Liver (tissue), 9 donors: ENCODE results near the gene CBFA2T2. TPM values are rescaled to one million over a fixed set of nuclear protein-coding genes. Genes with fewer than 3 reads are reported as not detected.
"Not testable (repeated sequence)": the region's sequence is repeated elsewhere in the genome, so short reads cannot be mapped to it uniquely, and the experiment has no call there.

Experiments used
- DNase-seq: peaks from one replicate; pipeline ENCODE4 v3.0.0-alpha.2; 2017; ENCODE audit warnings: low spot score
- H3K27ac ChIP-seq, 2 donors: one replicate each; pipeline ENCODE4 v1.7.0; 2013; ENCODE audit warnings: inconsistent platforms in 2 of 2, low read length in 2 of 2, control low read depth in 1 of 2, low read depth in 1 of 2, mild to moderate bottlenecking in 1 of 2
- H3K27me3 ChIP-seq, 4 donors: one replicate each; pipeline versions ENCODE4 v1.6.1 to v1.7.0; 2013; ENCODE audit warnings: low read length in 3 of 4, inconsistent platforms in 1 of 4, mild to moderate bottlenecking in 1 of 4, moderate library complexity in 1 of 4; ENCODE audit not compliant: control insufficient read depth in 4 of 4, insufficient read depth in 4 of 4
- H3K36me3 ChIP-seq, 4 donors: one replicate each; pipeline versions ENCODE4 v1.6.1 to v1.7.0; 2013; ENCODE audit warnings: low read length in 3 of 4, mild to moderate bottlenecking in 3 of 4, low read depth in 1 of 4, moderate library complexity in 1 of 4; ENCODE audit not compliant: control insufficient read depth in 4 of 4, insufficient read depth in 3 of 4
- H3K4me1 ChIP-seq, 4 donors: one replicate each; pipeline versions ENCODE4 v1.6.1 to v1.7.0; 2013; ENCODE audit warnings: low read length in 3 of 4, mild to moderate bottlenecking in 3 of 4, moderate library complexity in 1 of 4; ENCODE audit not compliant: control insufficient read depth in 4 of 4, insufficient read depth in 4 of 4
- H3K4me3 ChIP-seq, 3 donors: one replicate each; pipeline versions ENCODE4 v1.6.1 to v1.7.0; 2013; ENCODE audit warnings: low read length in 3 of 3, control low read depth in 1 of 3, low read depth in 1 of 3, mild to moderate bottlenecking in 1 of 3
- H3K9ac ChIP-seq, 2 donors: one replicate each; pipeline ENCODE4 v1.7.0; 2013; ENCODE audit warnings: low read length in 2 of 2, mild to moderate bottlenecking in 2 of 2, moderate library complexity in 2 of 2, control low read depth in 1 of 2, low read depth in 1 of 2
- H3K9me3 ChIP-seq, 4 donors: one replicate each; pipeline versions ENCODE4 v1.6.1 to v1.7.0; 2013; ENCODE audit warnings: low read length in 3 of 4; ENCODE audit not compliant: control insufficient read depth in 4 of 4
- ATF3 ChIP-seq: IDR thresholded peaks from 2 replicates; pipeline ENCODE4 v1.6.1; 2016; ENCODE audit warnings: antibody characterized with exemption
- EGR1 ChIP-seq, 2 donors: IDR thresholded peaks; 2 replicates each; pipeline ENCODE4 v1.6.1; 2016 to 2018; ENCODE audit warnings: antibody characterized with exemption in 2 of 2, low read depth in 2 of 2
- FOXA1 ChIP-seq: IDR thresholded peaks from 2 replicates; pipeline ENCODE4 v1.6.1; 2016; ENCODE audit warnings: antibody characterized with exemption
- FOXA2 ChIP-seq: IDR thresholded peaks from 2 replicates; pipeline ENCODE4 v1.6.1; 2016; ENCODE audit warnings: antibody characterized with exemption
- GABPA ChIP-seq, 2 donors: IDR thresholded peaks in 1 of 2; conservative IDR thresholded peaks in 1 of 2; 2 replicates each; pipeline ENCODE4 v1.6.1; 2016; ENCODE audit warnings: antibody characterized with exemption in 2 of 2, mild to moderate bottlenecking in 1 of 2, moderate library complexity in 1 of 2
- HNF4A ChIP-seq, 2 donors: conservative IDR thresholded peaks; 2 replicates each; pipeline ENCODE4 v1.6.1; 2016; ENCODE audit warnings: antibody characterized with exemption in 2 of 2, mild to moderate bottlenecking in 2 of 2
- HNF4G ChIP-seq: IDR thresholded peaks from 2 replicates; pipeline ENCODE4 v1.6.1; 2016; ENCODE audit warnings: antibody characterized with exemption
- JUND ChIP-seq, 2 donors: IDR thresholded peaks; 2 replicates each; pipeline ENCODE4 v1.6.1; 2016; ENCODE audit warnings: antibody characterized with exemption in 2 of 2
- MAX ChIP-seq: IDR thresholded peaks from 2 replicates; pipeline ENCODE4 v1.6.1; 2016; ENCODE audit warnings: antibody characterized with exemption
- NR2F2 ChIP-seq: IDR thresholded peaks from 2 replicates; pipeline ENCODE4 v1.6.1; 2016; ENCODE audit warnings: antibody characterized with exemption
- RAD21 ChIP-seq, 2 donors: IDR thresholded peaks; 2 replicates each; pipeline ENCODE4 v1.6.1; 2016; ENCODE audit warnings: antibody characterized with exemption in 2 of 2, mild to moderate bottlenecking in 2 of 2
- REST ChIP-seq: IDR thresholded peaks from 2 replicates; pipeline ENCODE4 v1.6.1; 2016; ENCODE audit warnings: antibody characterized with exemption, mild to moderate bottlenecking
- RXRA ChIP-seq, 2 donors: IDR thresholded peaks; 2 replicates each; pipeline ENCODE4 v1.6.1; 2017 to 2018; ENCODE audit warnings: antibody characterized with exemption in 2 of 2, mild to moderate bottlenecking in 1 of 2
- SP1 ChIP-seq: IDR thresholded peaks from 2 replicates; pipeline ENCODE4 v1.6.1; 2018; ENCODE audit warnings: antibody characterized with exemption, mild to moderate bottlenecking
- TAF1 ChIP-seq: conservative IDR thresholded peaks from 2 replicates; pipeline ENCODE4 v1.6.1; 2016; ENCODE audit warnings: antibody characterized with exemption, mild to moderate bottlenecking
- YY1 ChIP-seq: IDR thresholded peaks from 2 replicates; pipeline ENCODE4 v1.6.1; 2016; ENCODE audit warnings: antibody characterized with exemption, mild to moderate bottlenecking
- ZBTB33 ChIP-seq: IDR thresholded peaks from 2 replicates; pipeline ENCODE4 v1.6.1; 2016; ENCODE audit warnings: antibody characterized with exemption
- WGBS: extraction: QIAGEN DNeasy Blood & Tissue Kit; methylation state at CpG from one replicate; pipeline ENCODE4 v1.1.7; 2013; 5-methylcytosine and 5-hydroxymethylcytosine counted together
- polyA plus RNA-seq, 2 donors: library from polyadenylated mRNA; stranded (reverse) in 1 of 2; unstranded in 1 of 2; fragments of 200-250 nt in 1 of 2; fragments of >200 nt in 1 of 2; fragmentation: Nextera tagmentation in 1 of 2; extraction: Ambion mirVana in 1 of 2; gene quantifications; one replicate each; pipeline versions ENCODE4 v1.2.1 to v1.2.3, GENCODE V29; 2013 to 2015
- total RNA-seq, 2 donors: library from RNA; depleted of rRNA; stranded (reverse); fragments of >200 nt; gene quantifications; one replicate each; pipeline ENCODE4 v1.2.3, GENCODE V29; 2014
- TF ChIP-seq, protein P1 (sequence below): fragments of 150-350 bp; IDR thresholded peaks from 2 replicates; pipeline ENCODE4 v1.5.1; 2017; ENCODE audit warnings: improper control_type of control experiment, low read depth, low read length; ENCODE audit not compliant: missing input control
- donor health status: healthy.
- donor health status: healthy.
- donor health status: healthy.
- donor health status: healthy.
- donor health status: healthy.

CBFA2T2 gene
- total and polyA plus RNA-seq, 4 donors: 2.0 to 5.5 (median 5.3) TPM

DNA sequence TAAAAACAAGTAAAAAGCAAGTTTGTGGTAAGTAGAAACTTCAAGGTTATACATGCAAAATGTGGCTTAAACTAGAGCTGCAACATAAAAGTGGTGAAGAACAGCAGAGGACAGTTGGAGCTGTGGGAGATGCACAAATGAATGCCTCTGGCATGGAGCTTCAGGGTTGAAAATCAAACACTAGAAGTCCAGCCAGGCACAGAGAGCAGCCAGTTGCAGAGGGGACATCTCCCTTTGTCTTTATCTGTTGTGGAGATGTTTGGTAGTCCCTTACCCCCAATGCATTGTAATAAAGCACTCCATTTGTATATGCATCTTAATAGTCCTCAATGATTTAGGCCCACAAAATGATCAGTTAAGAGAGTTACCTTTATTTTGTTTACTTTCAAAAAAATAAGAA is 99.2 kb downstream of the CBFA2T2 start:
- Histone ChIP-seq H3K27ac (no peak overlapping the region), H3K4me1 (peaks cover 0 to 4% (median 0%) of the 10 kb centered on the region in 4 donors), H3K9me3 (no peaks in the 10 kb centered on the region), H3K36me3 (no peaks in the 10 kb centered on the region), H3K4me3 (no peak overlapping the region), H3K9ac (no peak overlapping the region), H3K27me3 (no peaks in the 10 kb centered on the region)
- TF ChIP-seq TAF1: no peak
- TF ChIP-seq GABPA (IDR thresholded peaks at IDR 0.05 in 1 of 2, conservative IDR thresholded peaks at IDR 0.05 in 1 of 2): no peak
- no peak for TF ChIP-seq FOXA1
- TF ChIP-seq YY1: no peak
- TF ChIP-seq ZBTB33: no peak
- TF ChIP-seq REST: no peak
- no peak for TF ChIP-seq RAD21 (IDR thresholded peaks at IDR 0.05)
- TF ChIP-seq, protein P1, sequence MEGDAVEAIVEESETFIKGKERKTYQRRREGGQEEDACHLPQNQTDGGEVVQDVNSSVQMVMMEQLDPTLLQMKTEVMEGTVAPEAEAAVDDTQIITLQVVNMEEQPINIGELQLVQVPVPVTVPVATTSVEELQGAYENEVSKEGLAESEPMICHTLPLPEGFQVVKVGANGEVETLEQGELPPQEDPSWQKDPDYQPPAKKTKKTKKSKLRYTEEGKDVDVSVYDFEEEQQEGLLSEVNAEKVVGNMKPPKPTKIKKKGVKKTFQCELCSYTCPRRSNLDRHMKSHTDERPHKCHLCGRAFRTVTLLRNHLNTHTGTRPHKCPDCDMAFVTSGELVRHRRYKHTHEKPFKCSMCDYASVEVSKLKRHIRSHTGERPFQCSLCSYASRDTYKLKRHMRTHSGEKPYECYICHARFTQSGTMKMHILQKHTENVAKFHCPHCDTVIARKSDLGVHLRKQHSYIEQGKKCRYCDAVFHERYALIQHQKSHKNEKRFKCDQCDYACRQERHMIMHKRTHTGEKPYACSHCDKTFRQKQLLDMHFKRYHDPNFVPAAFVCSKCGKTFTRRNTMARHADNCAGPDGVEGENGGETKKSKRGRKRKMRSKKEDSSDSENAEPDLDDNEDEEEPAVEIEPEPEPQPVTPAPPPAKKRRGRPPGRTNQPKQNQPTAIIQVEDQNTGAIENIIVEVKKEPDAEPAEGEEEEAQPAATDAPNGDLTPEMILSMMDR: no peak
- no peak for TF ChIP-seq EGR1 (IDR thresholded peaks at IDR 0.05; ENCODE audit: low read depth in 2 of 2)
- no peak for TF ChIP-seq MAX
- no peak for TF ChIP-seq JUND (IDR thresholded peaks at IDR 0.05)
- no peak for TF ChIP-seq ATF3
- TF ChIP-seq NR2F2: no peak
- no peak for TF ChIP-seq HNF4G
- no peak for TF ChIP-seq FOXA2
- no peak for TF ChIP-seq HNF4A (conservative IDR thresholded peaks at IDR 0.05)
- TF ChIP-seq RXRA (IDR thresholded peaks at IDR 0.05): no peak
- no peak for TF ChIP-seq SP1
- no peak for DNase-seq

DNA sequence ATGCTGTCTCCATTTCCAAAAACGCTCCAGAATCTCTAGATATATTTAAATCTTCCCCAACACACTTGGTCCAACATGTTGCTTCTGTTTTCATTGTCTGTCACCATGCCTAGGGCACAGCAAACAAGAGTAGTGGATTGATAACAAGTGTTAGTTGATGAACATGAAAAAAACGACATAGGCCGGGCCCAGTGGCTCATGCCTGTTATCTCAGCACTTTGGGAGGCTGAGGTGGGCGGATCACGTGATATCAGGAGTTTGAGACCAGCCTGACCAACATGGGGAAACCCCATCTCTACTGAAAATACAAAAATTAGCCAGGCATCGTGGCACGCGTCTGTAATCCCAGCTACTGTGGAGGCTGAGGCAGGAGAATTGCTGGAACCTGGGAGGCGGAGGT is 102.0 kb downstream of the CBFA2T2 start:
- peak; percentile 43 for DNase-seq
- not testable (repeated sequence) for H3K4me1 ChIP-seq, H3K27ac ChIP-seq, H3K9ac ChIP-seq, H3K27me3 ChIP-seq, H3K4me3 ChIP-seq, H3K36me3 ChIP-seq, H3K9me3 ChIP-seq
- 90% methylated on average over 9 of the region's 9 CpGs for WGBS
